Neural cell (in vitro differentiated cells): ENCODE data around the gene SPPL3. TPM values are rescaled to one million over a fixed set of nuclear protein-coding genes. Genes with fewer than 3 reads are reported as not detected.
"Not testable (repeated sequence)": the region's sequence is repeated elsewhere in the genome, so short reads cannot be mapped to it uniquely, and the experiment has no call there.

ENCODE experiments used
- H2AFZ ChIP-seq: fragments of 200-600, 300-800 bp; sonication (generic), shearing (Covaris generic); 2 replicates; pipeline ENCODE4 v1.6.0; 2014; ENCODE audit warnings: low read depth, mild to moderate bottlenecking, antibody characterized with exemption, low read length, moderate library complexity
- H3F3A ChIP-seq: fragments of 200-600 bp; shearing (Covaris generic); 2 replicates; pipeline ENCODE4 v1.6.1; 2016; ENCODE audit warnings: mild to moderate bottlenecking, moderate library complexity, mixed read lengths, antibody characterized with exemption, low read length; ENCODE audit not compliant: insufficient read depth, poor library complexity, severe bottlenecking
- H3K27ac ChIP-seq: fragments of 200-600, 300-800 bp; sonication (generic), shearing (Covaris generic); 2 replicates; pipeline ENCODE4 v1.5.1; 2014; ENCODE audit warnings: mild to moderate bottlenecking, low read length, moderate library complexity
- H3K27me3 ChIP-seq: fragments of 300-800, 200-600 bp; sonication (generic), shearing (Covaris generic); 2 replicates; pipeline ENCODE4 v1.6.0; 2014; ENCODE audit warnings: mild to moderate bottlenecking, low read depth, low read length, moderate library complexity; ENCODE audit not compliant: insufficient read depth
- H3K36me3 ChIP-seq: fragments of 300-800, 200-600 bp; sonication (generic), shearing (Covaris generic); 2 replicates; pipeline ENCODE4 v1.5.1; 2014; ENCODE audit warnings: mild to moderate bottlenecking, antibody characterized with exemption, low read length, moderate library complexity; ENCODE audit not compliant: insufficient read depth
- H3K4me2 ChIP-seq: fragments of 300-800, 200-600 bp; sonication (generic), shearing (Covaris generic); 2 replicates; pipeline ENCODE4 v1.6.0; 2014; ENCODE audit warnings: mild to moderate bottlenecking, low read length
- H3K4me3 ChIP-seq: fragments of 300-800, 200-600 bp; sonication (generic), shearing (Covaris generic); 2 replicates; pipeline ENCODE4 v1.5.1; 2014; ENCODE audit warnings: mild to moderate bottlenecking, low read length, moderate library complexity
- H3K79me2 ChIP-seq: fragments of 200-600 bp; shearing (Covaris generic); replicated peaks from 2 replicates; pipeline ENCODE4 v1.6.0; 2014; ENCODE audit warnings: mild to moderate bottlenecking, low read length, moderate library complexity; ENCODE audit not compliant: insufficient read depth
- H3K9ac ChIP-seq: fragments of 300-800, 200-600 bp; sonication (generic), shearing (Covaris generic); 2 replicates; pipeline ENCODE4 v1.6.1; 2016; ENCODE audit warnings: mild to moderate bottlenecking, low read length, mixed read lengths
- H3K9me2 ChIP-seq: fragments of 200-600 bp; shearing (Covaris generic); 2 replicates; pipeline ENCODE4 v1.6.1; 2016; ENCODE audit warnings: mild to moderate bottlenecking, low read length, mixed read lengths; ENCODE audit not compliant: insufficient read depth
- H3K9me3 ChIP-seq: fragments of 200-600, 300-800 bp; sonication (generic), shearing (Covaris generic); 2 replicates; pipeline ENCODE4 v1.6.1; 2016; ENCODE audit warnings: mild to moderate bottlenecking, mixed run types, low read length, moderate library complexity, mixed read lengths
- H4K20me1 ChIP-seq: fragments of 200-600 bp; shearing (Covaris generic); 2 replicates; pipeline ENCODE4 v1.6.1; 2016; ENCODE audit warnings: mild to moderate bottlenecking, mixed run types; ENCODE audit not compliant: insufficient read depth
- EP300 ChIP-seq: fragments of 450-650 bp; conservative IDR thresholded peaks from 2 replicates; pipeline ENCODE4 v1.6.1; 2014; ENCODE audit warnings: antibody characterized with exemption, mild to moderate bottlenecking, moderate library complexity; ENCODE audit not compliant: poor library complexity, severe bottlenecking
- EZH2 ChIP-seq: fragments of 200-600, 300-800 bp; shearing (Covaris generic), sonication (generic); IDR thresholded peaks from 2 replicates; pipeline ENCODE4 v1.6.1; 2014; ENCODE audit warnings: antibody characterized with exemption, low read length, borderline replicate concordance, mild to moderate bottlenecking; ENCODE audit not compliant: insufficient read depth, poor library complexity, severe bottlenecking
- MXI1 ChIP-seq: fragments of 450-650 bp; conservative IDR thresholded peaks from 2 replicates; pipeline ENCODE4 v1.6.1; 2014; ENCODE audit warnings: antibody characterized with exemption, mild to moderate bottlenecking; ENCODE audit not compliant: poor library complexity, severe bottlenecking
- POLR2AphosphoS5 ChIP-seq: IDR thresholded peaks from 2 replicates; pipeline ENCODE4 v1.6.1; 2012
- RAD21 ChIP-seq: fragments of 450-650 bp; conservative IDR thresholded peaks from 2 replicates; pipeline ENCODE4 v1.6.1; 2014; ENCODE audit warnings: antibody characterized with exemption, mild to moderate bottlenecking, moderate library complexity
- REST ChIP-seq: IDR thresholded peaks from 2 replicates; pipeline ENCODE4 v1.6.1; 2012; ENCODE audit warnings: borderline replicate concordance
- SMC3 ChIP-seq: fragments of 450-650 bp; conservative IDR thresholded peaks from 2 replicates; pipeline ENCODE4 v1.6.1; 2014; ENCODE audit warnings: antibody characterized with exemption, mild to moderate bottlenecking, moderate library complexity; ENCODE audit not compliant: poor library complexity
- TAF1 ChIP-seq: IDR thresholded peaks from 2 replicates; pipeline ENCODE4 v1.6.1; 2012; ENCODE audit warnings: low read depth
- polyA plus RNA-seq: library from polyadenylated mRNA; depleted of rRNA; stranded (reverse); fragments of >200 nt; gene quantifications from 2 replicates; pipeline ENCODE4 v1.2.3, GENCODE V29; 2014
- TF ChIP-seq, protein P1 (sequence below): fragments of 450-650 bp; IDR thresholded peaks from 2 replicates; pipeline ENCODE4 v1.5.1; 2014; ENCODE audit warnings: antibody characterized with exemption, mild to moderate bottlenecking, moderate library complexity; ENCODE audit not compliant: poor library complexity, severe bottlenecking

SPPL3 gene
- polyA plus RNA-seq, 1 donor from 2014 or later, result 21.3 TPM

GRCh38 chr12:120795441-120796178 lies 108.5 kb downstream of the SPPL3 start:
- Histone ChIP-seq H3F3A (no peaks in the 10 kb centered on the region), H3K27ac (no peak overlapping the region), H3K79me2 (peaks cover 10% of the 10 kb centered on the region), H3K27me3 (no peaks in the 10 kb centered on the region), H3K4me2 (no peak overlapping the region), H3K4me3 (no peak overlapping the region), H3K36me3 (peaks cover 5% of the 10 kb centered on the region), H3K9ac (no peak overlapping the region), H3K9me3 (peaks cover 10% of the 10 kb centered on the region), H4K20me1 (no peaks in the 10 kb centered on the region), H3K9me2 (no peaks in the 10 kb centered on the region), H2AFZ (no peak overlapping the region)
- TF ChIP-seq TAF1, result no peak
- no peak for TF ChIP-seq EP300
- no peak for TF ChIP-seq POLR2AphosphoS5
- no peak for TF ChIP-seq RAD21
- TF ChIP-seq EZH2, result no peak
- TF ChIP-seq SMC3, result no peak
- TF ChIP-seq REST, result no peak
- TF ChIP-seq, protein P1, sequence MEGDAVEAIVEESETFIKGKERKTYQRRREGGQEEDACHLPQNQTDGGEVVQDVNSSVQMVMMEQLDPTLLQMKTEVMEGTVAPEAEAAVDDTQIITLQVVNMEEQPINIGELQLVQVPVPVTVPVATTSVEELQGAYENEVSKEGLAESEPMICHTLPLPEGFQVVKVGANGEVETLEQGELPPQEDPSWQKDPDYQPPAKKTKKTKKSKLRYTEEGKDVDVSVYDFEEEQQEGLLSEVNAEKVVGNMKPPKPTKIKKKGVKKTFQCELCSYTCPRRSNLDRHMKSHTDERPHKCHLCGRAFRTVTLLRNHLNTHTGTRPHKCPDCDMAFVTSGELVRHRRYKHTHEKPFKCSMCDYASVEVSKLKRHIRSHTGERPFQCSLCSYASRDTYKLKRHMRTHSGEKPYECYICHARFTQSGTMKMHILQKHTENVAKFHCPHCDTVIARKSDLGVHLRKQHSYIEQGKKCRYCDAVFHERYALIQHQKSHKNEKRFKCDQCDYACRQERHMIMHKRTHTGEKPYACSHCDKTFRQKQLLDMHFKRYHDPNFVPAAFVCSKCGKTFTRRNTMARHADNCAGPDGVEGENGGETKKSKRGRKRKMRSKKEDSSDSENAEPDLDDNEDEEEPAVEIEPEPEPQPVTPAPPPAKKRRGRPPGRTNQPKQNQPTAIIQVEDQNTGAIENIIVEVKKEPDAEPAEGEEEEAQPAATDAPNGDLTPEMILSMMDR, result no peak
- no peak for TF ChIP-seq MXI1

- no peak for TF ChIP-seq RAD21
- no peak for TF ChIP-seq POLR2AphosphoS5
- no peak for TF ChIP-seq REST
- TF ChIP-seq EZH2, result no peak
- TF ChIP-seq TAF1, result no peak
- no peak for TF ChIP-seq SMC3
- TF ChIP-seq, protein P1, result no peak
- TF ChIP-seq EP300, result no peak
- TF ChIP-seq MXI1, result no peak
- Histone ChIP-seq H3K36me3 (peaks cover 5% of the 10 kb centered on the region), H3K9me3 (peaks cover 10% of the 10 kb centered on the region), H3F3A (no peaks in the 10 kb centered on the region), H2AFZ (no peak overlapping the region), H4K20me1 (no peaks in the 10 kb centered on the region), H3K4me3 (no peak overlapping the region), H3K79me2 (peaks cover 12% of the 10 kb centered on the region), H3K27me3 (no peaks in the 10 kb centered on the region), H3K27ac (no peak overlapping the region), H3K9me2 (no peaks in the 10 kb centered on the region), H3K9ac (no peak overlapping the region), H3K4me2 (no peak overlapping the region)
Measured at GRCh38 chr12:120793357-120793756, 110.8 kb downstream of the SPPL3 start.

GRCh38 chr12:120792456-120792855 lies 111.7 kb downstream of the SPPL3 start:
- not testable (repeated sequence) for H3F3A ChIP-seq, H3K27ac ChIP-seq, H3K4me3 ChIP-seq, H4K20me1 ChIP-seq, H3K27me3 ChIP-seq, H3K36me3 ChIP-seq, H3K9me2 ChIP-seq, H3K4me2 ChIP-seq, H3K9ac ChIP-seq, H2AFZ ChIP-seq
- H3K79me2 ChIP-seq, result peaks cover 12% of the 10 kb centered on the region
- H3K9me3 ChIP-seq, result peaks cover 10% of the 10 kb centered on the region
